H1 (cell line): Measurements from ENCODE around the gene HS3ST3B1. TPM values are rescaled to one million over a fixed set of nuclear protein-coding genes. Genes with fewer than 3 reads are reported as not detected.

Experiments used
- CTCF ChIA-PET: fragments of 300-600 bp; sonication (Branson Sonifier 250); formaldehyde crosslinking; loops from one replicate; lab custom pipeline; 2021; ENCODE audit not compliant: partially characterized antibody; lab: Charles Lee
- POLR2A ChIA-PET: fragments of 300-600 bp; sonication (Branson Sonifier 250); formaldehyde crosslinking; loops from one replicate; lab custom pipeline; 2021; ENCODE audit warnings: inconsistent platforms; ENCODE audit not compliant: partially characterized antibody; lab: Charles Lee
- DNase-seq, 2 experiments: peaks; one replicate each; pipeline versions ENCODE4 v3.0.0 to v3.0.0-alpha.2; 2010 to 2022; ENCODE audit warnings: low spot score in 2 of 2, low read depth in 1 of 2, mixed read lengths in 1 of 2
- FAIRE-seq: peaks from 2 replicates; lab custom pipeline; 2011; peaks lifted over from hg19 to GRCh38; lab: Jason Lieb, UNC
- H2AFZ ChIP-seq: 2 replicates; pipeline ENCODE4 v1.8.1; 2012; ENCODE audit warnings: low read length, inconsistent platforms
- H2AK5ac ChIP-seq: 2 replicates; pipeline ENCODE4 v1.6.1; 2013; ENCODE audit warnings: low read depth, low read length
- H2BK120ac ChIP-seq: replicated peaks from 2 replicates; pipeline ENCODE3; 2013; ENCODE audit warnings: low read depth, low read length, inconsistent platforms
- H2BK12ac ChIP-seq: 2 replicates; pipeline ENCODE4 v1.6.1; 2013; ENCODE audit warnings: low read depth, low read length
- H2BK15ac ChIP-seq: 2 replicates; pipeline ENCODE4 v1.6.1; 2013; ENCODE audit warnings: low read length
- H2BK20ac ChIP-seq: 2 replicates; pipeline ENCODE4 v1.6.1; 2013; ENCODE audit warnings: low read length
- H2BK5ac ChIP-seq: 2 replicates; pipeline ENCODE4 v1.6.1; 2013; ENCODE audit warnings: low read depth, low read length
- H3K14ac ChIP-seq: 2 replicates; pipeline ENCODE4 v1.6.1; 2013; ENCODE audit warnings: inconsistent platforms; ENCODE audit not compliant: insufficient read length
- H3K18ac ChIP-seq: 2 replicates; pipeline ENCODE4 v1.6.1; 2013; ENCODE audit warnings: low read length; ENCODE audit errors: extremely low read depth
- H3K23ac ChIP-seq: 2 replicates; pipeline ENCODE4 v1.6.1; 2013; ENCODE audit warnings: inconsistent platforms; ENCODE audit not compliant: insufficient read length
- H3K23me2 ChIP-seq: 2 replicates; pipeline ENCODE4 v1.6.1; 2013; ENCODE audit warnings: low read depth, low read length
- H3K27ac ChIP-seq: 2 replicates; pipeline ENCODE4 v1.6.1; 2011; ENCODE audit warnings: low read depth, low read length, inconsistent platforms
- H3K27me3 ChIP-seq, 4 experiments: replicated peaks in 1 of 4; 1 replicate in 1 of 4; 2 replicates in 3 of 4; pipeline versions ENCODE4 v1.6.1 to v1.8.1; 2011 to 2013; ENCODE audit warnings: low read length in 3 of 4, mild to moderate bottlenecking in 3 of 4, inconsistent platforms in 2 of 4, mixed read lengths in 2 of 4, moderate library complexity in 1 of 4; ENCODE audit not compliant: control insufficient read depth in 3 of 4, insufficient read depth in 3 of 4; ENCODE audit errors: extremely low read depth in 1 of 4
- H3K36me3 ChIP-seq, 4 experiments: 2 replicates each; pipeline versions ENCODE4 v1.6.1 to v1.8.1; 2011 to 2013; ENCODE audit warnings: mild to moderate bottlenecking in 4 of 4, low read length in 3 of 4, moderate library complexity in 2 of 4, control low read depth in 1 of 4, inconsistent platforms in 1 of 4; ENCODE audit not compliant: insufficient read depth in 4 of 4, control insufficient read depth in 2 of 4
- H3K4ac ChIP-seq: replicated peaks from 2 replicates; pipeline ENCODE3; 2013; ENCODE audit warnings: low read length, low read depth, mixed read lengths, inconsistent platforms; ENCODE audit not compliant: insufficient read length
- H3K4me1 ChIP-seq, 4 experiments: replicated peaks in 1 of 4; 1 replicate in 1 of 4; 2 replicates in 3 of 4; pipeline versions ENCODE4 v1.6.1 to v1.8.1; 2011 to 2013; ENCODE audit warnings: low read length in 3 of 4, inconsistent platforms in 2 of 4, mixed read lengths in 1 of 4; ENCODE audit not compliant: insufficient read depth in 4 of 4, control insufficient read depth in 3 of 4
- H3K4me2 ChIP-seq, 2 experiments: 2 replicates each; pipeline versions ENCODE4 v1.6.1 to v1.8.1; 2011 to 2013; ENCODE audit warnings: low read depth in 2 of 2, low read length in 2 of 2, control low read depth in 1 of 2, inconsistent platforms in 1 of 2, mild to moderate bottlenecking in 1 of 2; ENCODE audit not compliant: insufficient read depth in 1 of 2
- H3K4me3 ChIP-seq, 4 experiments: fragments of 200-600, 300-600 bp in 1 of 4; sonication (generic), shearing (Covaris generic), sonication (Bioruptor Twin) in 1 of 4; 2 replicates each; pipeline versions ENCODE4 v1.5.1 to v1.8.1; 2011 to 2016; ENCODE audit warnings: low read length in 4 of 4, low read depth in 3 of 4, control low read depth in 2 of 4, inconsistent platforms in 2 of 4, mild to moderate bottlenecking in 2 of 4, mixed read lengths in 1 of 4, moderate library complexity in 1 of 4; ENCODE audit not compliant: insufficient read depth in 2 of 4; ENCODE audit errors: extremely low read depth in 1 of 4
- H3K56ac ChIP-seq: replicated peaks from 2 replicates; pipeline ENCODE3; 2013; ENCODE audit warnings: low read depth, mild to moderate bottlenecking, mixed read lengths, low read length, inconsistent platforms; ENCODE audit not compliant: insufficient read length
- H3K79me1 ChIP-seq: 2 replicates; pipeline ENCODE4 v1.6.1; 2013; ENCODE audit warnings: low read depth, low read length, control low read depth
- H3K79me2 ChIP-seq, 2 experiments: 2 replicates each; pipeline versions ENCODE4 v1.6.1 to v1.8.1; 2012 to 2013; ENCODE audit warnings: low read length in 2 of 2, mild to moderate bottlenecking in 2 of 2, inconsistent platforms in 1 of 2; ENCODE audit not compliant: insufficient read depth in 2 of 2, control insufficient read depth in 1 of 2
- H3K9ac ChIP-seq, 4 experiments: replicated peaks in 1 of 4; 1 replicate in 1 of 4; 2 replicates in 3 of 4; pipeline versions ENCODE4 v1.6.1 to v1.8.1; 2011 to 2013; ENCODE audit warnings: low read depth in 3 of 4, low read length in 3 of 4, control low read depth in 2 of 4, mild to moderate bottlenecking in 2 of 4, moderate library complexity in 2 of 4, inconsistent platforms in 1 of 4; ENCODE audit errors: extremely low read depth in 1 of 4
- H3K9me3 ChIP-seq, 2 experiments: 2 replicates each; pipeline versions ENCODE4 v1.6.1 to v1.8.1; 2012 to 2013; ENCODE audit warnings: mild to moderate bottlenecking in 2 of 2, moderate library complexity in 2 of 2, control low read depth in 1 of 2, inconsistent platforms in 1 of 2, low read depth in 1 of 2, low read length in 1 of 2, mixed read lengths in 1 of 2; ENCODE audit not compliant: insufficient read depth in 2 of 2
- H4K20me1 ChIP-seq, 2 experiments: replicated peaks in 1 of 2; 2 replicates each; pipeline versions ENCODE3 to v1.8.1; 2011 to 2013; ENCODE audit warnings: inconsistent platforms in 2 of 2, low read length in 2 of 2, mild to moderate bottlenecking in 1 of 2; ENCODE audit not compliant: insufficient read depth in 2 of 2, control insufficient read depth in 1 of 2
- H4K5ac ChIP-seq: 2 replicates; pipeline ENCODE4 v1.6.1; 2013; ENCODE audit warnings: low read length, low read depth, mixed read lengths, inconsistent platforms; ENCODE audit not compliant: insufficient read length
- H4K8ac ChIP-seq: 2 replicates; pipeline ENCODE4 v1.8.0; 2013; ENCODE audit warnings: mild to moderate bottlenecking, moderate library complexity, low read length, inconsistent platforms; ENCODE audit not compliant: insufficient read depth; ENCODE audit errors: extremely low read depth
- H4K91ac ChIP-seq: replicated peaks from 2 replicates; pipeline ENCODE3; 2013; ENCODE audit warnings: low read length, mixed read lengths, inconsistent platforms; ENCODE audit not compliant: insufficient read length
- TBP ChIP-seq: IDR thresholded peaks from 2 replicates; pipeline ENCODE4 v1.6.1; 2011; ENCODE audit warnings: low read depth, low read length, improper control_type of control experiment
- WGBS, 2 experiments: shearing (Covaris generic) in 1 of 2; methylation state at CpG; one replicate each; pipeline versions ENCODE4 v1.1.6 to v1.1.7; 2013 to 2015; ENCODE audit warnings: low lambda C conversion rate in 2 of 2, mixed read lengths in 2 of 2, inconsistent platforms in 1 of 2, low coverage in 1 of 2, missing lambda C conversion rate in 1 of 2; ENCODE audit not compliant: insufficient replicate concordance in 2 of 2, insufficient coverage in 1 of 2, insufficient read length in 1 of 2; ENCODE audit errors: extremely low coverage in 1 of 2, missing lambda C conversion rate in 1 of 2; 5-methylcytosine and 5-hydroxymethylcytosine counted together
- polyA plus RNA-seq, 7 experiments: library from polyadenylated mRNA; depleted of rRNA in 3 of 7; stranded (reverse) in 5 of 7; unstranded in 2 of 7; fragments of >200 nt in 5 of 7; fragments of 200-250 nt in 2 of 7; gene quantifications; 1 replicate in 5 of 7; 2 replicates in 1 of 7; 4 replicates in 1 of 7; pipeline versions ENCODE4 v1.2.1 to v1.2.3, GENCODE V29; 2011 to 2013; ENCODE audit warnings: missing spikeins in 2 of 7, mixed read lengths in 2 of 7
- total RNA-seq: library from RNA; stranded (reverse); fragmentation: NEBNext Ultra II Directional; extraction: Animal tissue kit (Norgen Biotek cat#: 25700); gene quantifications from 2 replicates; pipeline ENCODE4 v1.2.1, GENCODE V29; 2021

The HS3ST3B1 gene
- total and polyA plus RNA-seq, 2 of the 8 experiments (the other 6 are each of a cell fraction or from before 2014, with no cell fraction given), result 4.7 to 14.4 TPM

DNA sequence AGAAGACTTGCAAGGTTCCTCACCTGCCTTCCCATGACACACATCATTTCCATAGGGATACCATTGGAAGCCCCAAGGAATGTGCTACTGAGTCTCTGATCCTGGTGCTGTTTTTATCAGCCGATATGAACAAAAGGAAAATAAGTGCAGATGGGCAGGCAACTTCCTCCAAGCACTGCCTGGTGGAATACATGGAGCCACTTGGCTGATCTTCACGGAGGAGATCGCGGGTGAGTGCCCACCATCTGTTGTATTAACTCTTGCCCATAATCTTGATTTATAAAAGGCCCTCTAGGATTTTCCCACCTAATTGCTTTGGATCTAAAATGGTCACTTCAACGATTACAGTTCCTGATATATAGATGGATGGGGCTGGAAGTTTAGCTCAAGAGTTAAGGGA lies 39.5 kb upstream of the HS3ST3B1 start:
- no peak overlapping the region for H3K18ac ChIP-seq
- H3K36me3 ChIP-seq, result no peaks in the 10 kb centered on the region
- H2BK5ac ChIP-seq, result no peak overlapping the region
- FAIRE-seq, result no peak
- H3K27me3 ChIP-seq, result no peaks in the 10 kb centered on the region
- no peak overlapping the region for H2AFZ ChIP-seq
- ChIA-PET CTCF (no interaction called here), POLR2A (no interaction called here)
- no peak overlapping the region for H3K4me3 ChIP-seq
- no peak overlapping the region for H3K27ac ChIP-seq
- H2BK12ac ChIP-seq, result no peak overlapping the region
- H3K79me1 ChIP-seq, result no peaks in the 10 kb centered on the region
- H4K8ac ChIP-seq, result no peak overlapping the region; the same call in 1 of the 2 replicates
- DNase-seq, result no peak
- H3K23ac ChIP-seq, result no peak overlapping the region
- no peak overlapping the region for H3K56ac ChIP-seq
- H3K4ac ChIP-seq, result no peak overlapping the region
- no peak overlapping the region for H3K4me2 ChIP-seq
- H4K20me1 ChIP-seq, result no peaks in the 10 kb centered on the region
- no peak overlapping the region for H4K91ac ChIP-seq
- no peak overlapping the region for H3K14ac ChIP-seq
- no peak overlapping the region for H3K9ac ChIP-seq
- H2BK120ac ChIP-seq, result no peak overlapping the region
- no peak overlapping the region for H2AK5ac ChIP-seq
- H3K79me2 ChIP-seq, result no peaks in the 10 kb centered on the region
- no peaks in the 10 kb centered on the region for H3K23me2 ChIP-seq
- no peak overlapping the region for H4K5ac ChIP-seq
- no peak overlapping the region for H2BK20ac ChIP-seq
- no peaks in the 10 kb centered on the region for H3K4me1 ChIP-seq
- WGBS, 2 experiments, result 87% methylated on average over 5 of the region's 5 CpGs; no CpG with 5 or more reads in 1 of the 2 experiments
- H2BK15ac ChIP-seq, result no peak overlapping the region
- H3K9me3 ChIP-seq, result no peaks in the 10 kb centered on the region
- TF ChIP-seq TBP, result no peak
